Activated naive CD4-positive, alpha-beta T cell treated with anti-CD3 and anti-CD28 coated beads, Interleukin-2, amount 50 U/mL, for 24 hours (primary cell): Measurements from ENCODE around the gene INHBE.
"Not testable (repeated sequence)": the region's sequence is repeated elsewhere in the genome, so short reads cannot be mapped to it uniquely, and the experiment has no call there.

Source experiments
- H3K27ac Mint-ChIP-seq: one replicate; pipeline ENCODE4 v1.8.0; 2021; ENCODE audit warnings: mild to moderate bottlenecking, mixed read lengths
- H3K27me3 Mint-ChIP-seq: one replicate; pipeline ENCODE4 v1.8.0; 2021; ENCODE audit warnings: mixed read lengths
- H3K36me3 Mint-ChIP-seq: one replicate; pipeline ENCODE4 v1.8.0; 2021; ENCODE audit warnings: mixed read lengths
- H3K4me1 Mint-ChIP-seq: one replicate; pipeline ENCODE4 v1.8.0; 2021; ENCODE audit warnings: mixed read lengths
- H3K4me3 Mint-ChIP-seq: one replicate; pipeline ENCODE4 v1.8.0; 2021; ENCODE audit warnings: mild to moderate bottlenecking, mixed read lengths
- H3K9me3 Mint-ChIP-seq: one replicate; pipeline ENCODE4 v1.8.0; 2021; ENCODE audit warnings: mixed read lengths

Gene INHBE

DNA sequence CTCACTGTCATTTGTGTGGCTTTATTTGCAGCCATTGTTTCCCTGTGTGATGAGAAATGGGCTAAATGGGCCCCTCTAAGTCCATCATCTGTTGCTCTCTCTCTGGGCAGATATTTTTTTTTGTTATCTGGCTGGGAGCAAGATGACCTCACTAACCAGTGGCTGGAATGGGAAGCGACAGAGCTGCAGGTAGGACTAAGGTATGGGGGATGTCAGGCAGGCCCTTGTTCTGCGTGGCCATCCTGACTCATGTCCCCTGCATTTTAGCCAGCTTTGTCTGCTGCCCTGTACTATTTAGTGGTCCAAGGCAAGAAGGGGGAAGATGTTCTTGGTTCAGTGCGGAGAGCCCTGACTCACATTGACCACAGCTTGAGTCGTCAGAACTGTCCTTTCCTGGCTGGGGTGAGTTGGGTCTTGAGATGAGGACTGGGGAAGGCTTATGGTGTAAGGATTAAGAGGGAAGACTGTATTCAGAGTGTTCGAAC is 34.1 kb downstream of the INHBE start:
- Mint-ChIP-seq H3K36me3 (peaks cover 27% of the 10 kb centered on the region), H3K4me3 (peak overlapping the region; percentile 99), H3K27me3 (no peaks in the 10 kb centered on the region), H3K4me1 (peaks cover 38% of the 10 kb centered on the region), H3K9me3 (no peaks in the 10 kb centered on the region), H3K27ac (peak overlapping the region; percentile 96)

GRCh38 chr12:57490126-57490525 is 35.0 kb downstream of the INHBE start:
- Mint-ChIP-seq H3K9me3 (no peaks in the 10 kb centered on the region), H3K27ac (no peak overlapping the region), H3K4me3 (peak overlapping the region; percentile 99), H3K27me3 (no peaks in the 10 kb centered on the region), H3K36me3 (peaks cover 27% of the 10 kb centered on the region), H3K4me1 (peaks cover 38% of the 10 kb centered on the region)

DNA sequence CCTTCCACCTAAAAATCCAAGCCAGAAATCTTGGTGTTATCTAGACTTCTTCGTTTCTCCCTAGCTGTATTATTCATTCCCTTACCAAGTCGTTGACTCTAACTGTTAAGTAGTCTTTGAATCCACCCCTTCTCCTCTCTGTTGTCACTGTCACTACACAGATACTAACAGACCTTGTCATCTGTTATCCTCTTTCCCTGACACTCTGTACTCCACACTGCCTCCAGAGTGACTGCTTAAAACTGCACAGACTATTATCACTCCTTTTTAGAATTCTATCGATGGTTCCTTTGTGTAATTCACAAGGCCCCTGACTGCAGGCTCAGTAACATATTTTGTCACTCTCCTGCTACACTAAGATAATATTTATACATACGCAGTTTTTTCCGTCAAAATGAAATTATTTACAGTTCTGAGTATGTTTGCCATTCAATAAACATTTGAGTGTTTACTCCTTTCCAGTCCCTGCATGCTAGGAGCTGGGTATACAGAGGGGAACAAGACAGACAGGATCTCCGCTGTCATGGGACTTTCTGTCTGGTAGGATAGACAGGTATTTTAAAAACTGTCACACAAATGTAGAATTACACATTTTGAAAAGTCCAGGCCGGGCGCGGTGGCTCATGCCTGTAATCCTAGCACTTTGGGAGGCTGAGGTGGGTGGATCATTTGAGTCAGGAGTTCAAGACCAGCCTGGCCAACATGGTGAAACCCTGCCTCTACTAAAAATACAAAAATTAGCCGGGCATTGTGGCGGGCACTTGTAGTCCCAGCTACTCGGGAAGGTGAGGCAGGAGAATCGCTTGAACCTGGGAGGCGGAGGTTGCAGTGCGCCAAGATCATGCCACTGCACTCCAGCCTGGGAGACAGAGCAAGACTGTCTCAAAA is 36.5 kb downstream of the INHBE start:
- Mint-ChIP-seq H3K36me3 (peaks cover 29% of the 10 kb centered on the region), H3K27me3 (no peaks in the 10 kb centered on the region), H3K4me1 (peaks cover 38% of the 10 kb centered on the region), H3K27ac (peak overlapping the region; percentile 91), H3K9me3 (no peaks in the 10 kb centered on the region), H3K4me3 (peak overlapping the region; percentile 85)

- Mint-ChIP-seq H3K4me1 (peaks cover 26% of the 10 kb centered on the region), H3K27ac (peak overlapping the region; percentile 46), H3K36me3 (peaks cover 22% of the 10 kb centered on the region)
- not testable (repeated sequence) for H3K27me3 Mint-ChIP-seq, H3K9me3 Mint-ChIP-seq, H3K4me3 Mint-ChIP-seq
These were observed 40.1 kb downstream of the INHBE start for GRCh38 chr12:57495051-57495701.

DNA sequence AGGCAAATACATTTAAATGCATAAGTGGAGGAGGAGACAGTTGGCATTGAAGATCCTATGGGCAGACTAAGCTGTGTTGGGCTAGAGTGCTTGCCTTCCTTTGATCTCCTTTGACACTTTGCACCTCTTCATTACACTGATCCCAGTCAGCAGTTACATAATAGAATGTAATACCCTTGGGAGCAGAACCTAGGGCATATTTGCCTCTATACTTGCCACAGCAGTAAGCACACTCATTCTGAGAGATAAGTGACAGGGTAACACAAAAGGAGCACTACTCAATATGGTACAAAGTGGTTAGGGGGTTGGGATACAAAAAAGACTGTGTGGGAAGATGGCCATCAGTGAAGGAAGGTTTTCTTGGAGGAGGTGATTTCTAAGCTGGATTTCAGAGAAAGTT is 41.7 kb downstream of the INHBE start:
- Mint-ChIP-seq H3K36me3 (peaks cover 25% of the 10 kb centered on the region), H3K27ac (no peak overlapping the region), H3K4me3 (no peak overlapping the region), H3K27me3 (no peaks in the 10 kb centered on the region), H3K4me1 (peaks cover 24% of the 10 kb centered on the region), H3K9me3 (no peaks in the 10 kb centered on the region)

- Mint-ChIP-seq H3K4me3 (no peak overlapping the region), H3K4me1 (peaks cover 24% of the 10 kb centered on the region), H3K9me3 (no peaks in the 10 kb centered on the region), H3K36me3 (peaks cover 29% of the 10 kb centered on the region), H3K27ac (peak overlapping the region; percentile 41), H3K27me3 (no peaks in the 10 kb centered on the region)
These were observed 42.4 kb downstream of the INHBE start for GRCh38 chr12:57497223-57498131.

GRCh38 chr12:57498132-57498502 is 43.0 kb downstream of the INHBE start:
- Mint-ChIP-seq H3K4me3 (no peak overlapping the region), H3K36me3 (peaks cover 26% of the 10 kb centered on the region), H3K27me3 (no peaks in the 10 kb centered on the region), H3K9me3 (no peaks in the 10 kb centered on the region), H3K27ac (no peak overlapping the region), H3K4me1 (peaks cover 19% of the 10 kb centered on the region)

DNA sequence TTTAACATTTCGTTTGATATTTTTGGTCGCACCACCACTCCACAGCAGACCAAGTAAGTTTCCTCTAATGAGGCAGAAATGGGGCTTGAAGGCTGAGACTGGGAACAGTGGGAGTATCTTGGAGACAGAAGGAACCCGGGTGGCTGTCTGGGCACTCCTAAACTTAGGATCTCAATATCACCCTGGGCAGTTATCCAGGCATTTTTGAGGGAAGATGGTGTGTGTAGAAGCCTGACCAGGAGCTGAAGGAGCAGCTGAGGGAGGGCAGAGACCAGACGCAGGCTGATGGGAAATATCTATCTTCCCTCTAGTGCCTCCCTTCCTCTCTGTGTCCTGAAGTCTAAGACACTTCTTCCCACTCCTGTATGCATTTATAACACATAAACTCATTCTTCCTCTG is 43.5 kb downstream of the INHBE start:
- Mint-ChIP-seq H3K4me3 (no peak overlapping the region), H3K27me3 (no peaks in the 10 kb centered on the region), H3K9me3 (no peaks in the 10 kb centered on the region), H3K36me3 (peaks cover 26% of the 10 kb centered on the region), H3K4me1 (peaks cover 19% of the 10 kb centered on the region), H3K27ac (no peak overlapping the region)

DNA sequence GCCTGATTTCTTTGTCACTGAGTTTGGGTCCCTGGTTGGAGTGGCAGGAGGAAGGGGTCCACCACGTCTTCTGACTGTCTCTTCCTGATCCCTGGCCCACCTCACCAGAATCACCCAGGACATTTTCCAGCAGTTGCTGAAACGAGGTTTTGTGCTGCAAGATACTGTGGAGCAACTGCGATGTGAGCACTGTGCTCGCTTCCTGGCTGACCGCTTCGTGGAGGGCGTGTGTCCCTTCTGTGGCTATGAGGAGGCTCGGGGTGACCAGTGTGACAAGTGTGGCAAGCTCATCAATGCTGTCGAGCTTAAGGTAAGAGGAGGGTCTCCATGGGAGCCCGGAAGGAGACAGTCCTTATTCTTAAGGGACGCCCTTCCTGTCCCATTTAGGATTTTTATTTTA is 45.1 kb downstream of the INHBE start:
- Mint-ChIP-seq H3K9me3 (no peaks in the 10 kb centered on the region), H3K27ac (peak overlapping the region; percentile 79), H3K4me3 (no peak overlapping the region), H3K4me1 (peaks cover 19% of the 10 kb centered on the region), H3K27me3 (no peaks in the 10 kb centered on the region), H3K36me3 (peaks cover 27% of the 10 kb centered on the region)

GRCh38 chr12:57502311-57502969 is 47.3 kb downstream of the INHBE start:
- peak overlapping the region; percentile 25 for H3K27ac Mint-ChIP-seq
- H3K4me3 Mint-ChIP-seq, H3K9me3 Mint-ChIP-seq, H3K27me3 Mint-ChIP-seq: not testable (repeated sequence)
- H3K36me3 Mint-ChIP-seq, result peaks cover 21% of the 10 kb centered on the region
- H3K4me1 Mint-ChIP-seq, result peaks cover 12% of the 10 kb centered on the region

DNA sequence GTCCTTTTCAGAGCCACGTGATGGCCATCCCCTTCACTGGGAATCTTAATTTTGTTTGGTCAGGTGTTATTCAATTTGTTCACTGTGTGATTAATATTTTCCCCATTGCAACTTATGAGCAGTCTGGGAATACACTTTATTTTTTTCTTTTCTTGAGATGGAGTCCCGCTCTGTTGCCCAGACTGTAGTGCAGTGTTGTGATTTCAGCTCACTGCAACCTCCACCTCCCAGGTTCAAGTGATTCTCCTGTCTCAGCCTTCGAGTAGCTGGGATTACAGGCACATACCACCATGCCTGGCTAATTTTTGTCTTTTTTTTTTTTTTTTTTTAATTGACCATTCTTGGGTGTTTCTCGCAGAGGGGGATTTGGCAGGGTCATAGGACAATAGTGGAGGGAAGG is 51.4 kb downstream of the INHBE start:
- not testable (repeated sequence) for H3K9me3 Mint-ChIP-seq, H3K27me3 Mint-ChIP-seq, H3K4me1 Mint-ChIP-seq, H3K4me3 Mint-ChIP-seq, H3K27ac Mint-ChIP-seq
- peaks cover 12% of the 10 kb centered on the region for H3K36me3 Mint-ChIP-seq
